Hepatocyte (in vitro differentiated cells): ENCODE data around the gene PLPP6. TPM values are rescaled to one million over a fixed set of nuclear protein-coding genes. Genes with fewer than 3 reads are reported as not detected.

Experiments
- DNase-seq: peaks from one replicate; pipeline ENCODE4 v3.0.0-alpha.2; 2016; ENCODE audit warnings: low spot score
- H2AFZ ChIP-seq: fragments of 200-600 bp; sonication (generic); 2 replicates; pipeline ENCODE4 v1.6.0; 2016; ENCODE audit warnings: antibody characterized with exemption, mild to moderate bottlenecking
- H3K27ac ChIP-seq: fragments of 200-600 bp; sonication (generic); 2 replicates; pipeline ENCODE4 v1.5.1; 2016; ENCODE audit warnings: mild to moderate bottlenecking
- H3K27me3 ChIP-seq: fragments of 200-600 bp; sonication (generic); 2 replicates; pipeline ENCODE4 v1.6.1; 2016
- H3K36me3 ChIP-seq: fragments of 200-600 bp; sonication (generic); replicated peaks from 2 replicates; pipeline ENCODE4 v1.5.1; 2016; ENCODE audit warnings: low read depth; ENCODE audit not compliant: insufficient read depth
- H3K4me1 ChIP-seq: fragments of 200-600 bp; sonication (generic); 2 replicates; pipeline ENCODE4 v1.5.1; 2016; ENCODE audit warnings: mild to moderate bottlenecking, moderate library complexity; ENCODE audit not compliant: insufficient read depth
- H3K4me2 ChIP-seq: fragments of 200-600 bp; sonication (generic); 2 replicates; pipeline ENCODE4 v1.6.0; 2016
- H3K4me3 ChIP-seq: fragments of 200-600 bp; sonication (generic); 2 replicates; pipeline ENCODE4 v1.5.1; 2016; ENCODE audit warnings: mild to moderate bottlenecking
- H3K79me2 ChIP-seq: fragments of 200-600 bp; sonication (generic); 2 replicates; pipeline ENCODE4 v1.6.0; 2017; ENCODE audit warnings: mild to moderate bottlenecking
- H3K9me2 ChIP-seq: fragments of 200-600 bp; sonication (generic); replicated peaks from 2 replicates; pipeline ENCODE4 v1.6.0; 2017; ENCODE audit warnings: mild to moderate bottlenecking; ENCODE audit not compliant: insufficient read depth
- H3K9me3 ChIP-seq: fragments of 200-600 bp; sonication (generic); 2 replicates; pipeline ENCODE4 v1.5.1; 2016; ENCODE audit warnings: low read depth, mild to moderate bottlenecking
- H4K20me1 ChIP-seq: fragments of 200-600 bp; sonication (generic); 2 replicates; pipeline ENCODE4 v1.6.0; 2016; ENCODE audit warnings: mild to moderate bottlenecking; ENCODE audit not compliant: insufficient read depth, poor library complexity, severe bottlenecking
- EZH2 ChIP-seq: fragments of 200-600 bp; sonication (generic); IDR thresholded peaks from 2 replicates; pipeline ENCODE4 v1.6.1; 2016; ENCODE audit warnings: antibody characterized with exemption, mild to moderate bottlenecking, borderline replicate concordance
- EZH2phosphoT487 ChIP-seq: fragments of 200-600 bp; sonication (generic); IDR thresholded peaks from one replicate; pipeline ENCODE4 v1.6.1; 2018; ENCODE audit warnings: antibody characterized with exemption, mild to moderate bottlenecking, low read depth, moderate library complexity; ENCODE audit not compliant: unreplicated experiment, severe bottlenecking
- WGBS: methylation state at CpG from one replicate; pipeline ENCODE4 v1.1.6; 2016; ENCODE audit warnings: low lambda C conversion rate; ENCODE audit errors: missing lambda C conversion rate; 5-methylcytosine and 5-hydroxymethylcytosine counted together
- polyA plus RNA-seq: library from polyadenylated mRNA; unstranded; fragments of >200 nt; fragmentation: Nextera tagmentation; extraction: Ambion mirVana; gene quantifications from 2 replicates; pipeline ENCODE4 v1.2.1, GENCODE V29; 2016
- total RNA-seq: library from RNA; depleted of rRNA; stranded (reverse); fragments of >200 nt; gene quantifications from 2 replicates; pipeline ENCODE4 v1.2.3, GENCODE V29; 2014
- TF ChIP-seq, protein P1 (sequence below): fragments of 200-600 bp; sonication (generic); IDR thresholded peaks from 2 replicates; pipeline ENCODE4 v1.5.1; 2016; ENCODE audit warnings: antibody characterized with exemption, mild to moderate bottlenecking; ENCODE audit not compliant: poor library complexity

PLPP6 gene
- total and polyA plus RNA-seq, 2 experiments from 2014 or later = 19.6 to 32.1 TPM

DNA sequence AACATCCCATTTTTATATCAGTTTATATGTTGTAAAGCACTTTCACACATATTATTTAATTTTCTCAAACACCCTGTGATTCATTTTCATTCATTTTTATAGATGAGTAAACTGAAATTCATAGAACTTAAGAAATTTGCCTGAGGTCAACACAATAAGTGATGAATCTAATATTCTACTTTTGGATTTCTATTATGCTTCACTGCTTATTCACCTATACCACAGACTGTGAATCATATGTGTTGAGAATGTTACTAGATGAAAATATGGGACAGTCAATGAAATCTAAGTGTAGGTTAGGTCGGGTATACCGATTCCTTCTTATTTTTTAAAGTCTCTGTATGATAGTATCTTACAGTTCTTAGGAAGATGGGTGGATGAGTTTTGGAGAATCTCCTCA, 42.0 kb downstream of the PLPP6 start:
- Histone ChIP-seq H4K20me1 (no peaks in the 10 kb centered on the region), H3K9me3 (no peaks in the 10 kb centered on the region), H2AFZ (no peak overlapping the region), H3K27me3 (no peaks in the 10 kb centered on the region), H3K4me2 (no peak overlapping the region), H3K4me1 (peaks cover 5% of the 10 kb centered on the region), H3K36me3 (no peaks in the 10 kb centered on the region), H3K9me2 (no peaks in the 10 kb centered on the region), H3K27ac (no peak overlapping the region), H3K4me3 (no peak overlapping the region), H3K79me2 (no peaks in the 10 kb centered on the region)
- no peak for TF ChIP-seq EZH2phosphoT487
- TF ChIP-seq, protein P1, sequence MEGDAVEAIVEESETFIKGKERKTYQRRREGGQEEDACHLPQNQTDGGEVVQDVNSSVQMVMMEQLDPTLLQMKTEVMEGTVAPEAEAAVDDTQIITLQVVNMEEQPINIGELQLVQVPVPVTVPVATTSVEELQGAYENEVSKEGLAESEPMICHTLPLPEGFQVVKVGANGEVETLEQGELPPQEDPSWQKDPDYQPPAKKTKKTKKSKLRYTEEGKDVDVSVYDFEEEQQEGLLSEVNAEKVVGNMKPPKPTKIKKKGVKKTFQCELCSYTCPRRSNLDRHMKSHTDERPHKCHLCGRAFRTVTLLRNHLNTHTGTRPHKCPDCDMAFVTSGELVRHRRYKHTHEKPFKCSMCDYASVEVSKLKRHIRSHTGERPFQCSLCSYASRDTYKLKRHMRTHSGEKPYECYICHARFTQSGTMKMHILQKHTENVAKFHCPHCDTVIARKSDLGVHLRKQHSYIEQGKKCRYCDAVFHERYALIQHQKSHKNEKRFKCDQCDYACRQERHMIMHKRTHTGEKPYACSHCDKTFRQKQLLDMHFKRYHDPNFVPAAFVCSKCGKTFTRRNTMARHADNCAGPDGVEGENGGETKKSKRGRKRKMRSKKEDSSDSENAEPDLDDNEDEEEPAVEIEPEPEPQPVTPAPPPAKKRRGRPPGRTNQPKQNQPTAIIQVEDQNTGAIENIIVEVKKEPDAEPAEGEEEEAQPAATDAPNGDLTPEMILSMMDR = no peak
- no peak for TF ChIP-seq EZH2
- 90% methylated on average over 2 of the region's 2 CpGs for WGBS
- DNase-seq = no peak

- Histone ChIP-seq H4K20me1 (no peaks in the 10 kb centered on the region), H3K27ac (no peak overlapping the region), H3K9me2 (no peaks in the 10 kb centered on the region), H3K9me3 (no peaks in the 10 kb centered on the region), H3K4me2 (no peak overlapping the region), H3K79me2 (no peaks in the 10 kb centered on the region), H3K36me3 (no peaks in the 10 kb centered on the region), H2AFZ (no peak overlapping the region), H3K4me3 (no peak overlapping the region), H3K4me1 (no peaks in the 10 kb centered on the region), H3K27me3 (no peaks in the 10 kb centered on the region)
- DNase-seq = no peak
- no peak for TF ChIP-seq EZH2phosphoT487
- TF ChIP-seq, protein P1 = no peak
- TF ChIP-seq EZH2 = no peak
- WGBS = 59% methylated on average over 2 of the region's 2 CpGs
Observed at GRCh38 chr9:4706021-4706420, 43.9 kb downstream of the PLPP6 start.

DNA sequence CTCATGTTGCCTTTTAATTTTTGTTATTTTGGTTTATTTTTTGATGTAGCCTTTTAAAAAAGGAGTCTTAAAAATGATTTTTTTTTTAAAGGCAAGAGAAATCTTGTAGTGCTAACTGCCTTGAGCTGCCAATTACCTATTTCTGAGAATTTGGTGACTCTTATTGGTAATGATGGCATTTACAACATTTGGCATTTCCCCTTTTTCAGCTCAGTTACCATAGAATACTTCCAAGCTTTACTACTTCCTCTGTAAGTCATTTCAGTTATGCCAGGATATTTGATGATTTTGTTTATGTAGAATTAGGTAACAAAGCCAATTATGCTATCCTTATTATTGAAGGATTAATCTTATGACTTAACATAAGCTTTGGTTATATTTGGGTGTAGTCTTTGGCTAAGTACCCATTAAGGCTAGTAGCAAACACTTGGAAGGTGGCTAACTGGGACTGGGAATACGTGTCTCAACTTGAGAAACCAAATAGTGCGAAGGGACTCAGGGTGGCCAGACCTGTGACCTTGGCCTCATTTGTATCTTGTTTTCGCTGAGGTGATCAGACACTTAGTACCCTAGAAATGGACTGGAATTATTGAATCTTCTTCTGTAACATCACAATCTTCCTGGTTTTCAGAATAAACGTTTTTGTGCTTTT, 45.0 kb downstream of the PLPP6 start:
- H3K27ac ChIP-seq = no peak overlapping the region
- no peaks in the 10 kb centered on the region for H3K79me2 ChIP-seq
- no peak overlapping the region for H3K4me3 ChIP-seq
- no peaks in the 10 kb centered on the region for H3K4me1 ChIP-seq
- no peaks in the 10 kb centered on the region for H4K20me1 ChIP-seq
- no peak overlapping the region for H2AFZ ChIP-seq
- WGBS = 76% methylated on average over 4 of the region's 4 CpGs
- H3K9me3 ChIP-seq = no peaks in the 10 kb centered on the region
- no peaks in the 10 kb centered on the region for H3K36me3 ChIP-seq
- no peaks in the 10 kb centered on the region for H3K27me3 ChIP-seq
- H3K4me2 ChIP-seq = no peak overlapping the region
- no peaks in the 10 kb centered on the region for H3K9me2 ChIP-seq
- DNase-seq = no peak
- TF ChIP-seq, protein P1 = no peak
- no peak for TF ChIP-seq EZH2
- TF ChIP-seq EZH2phosphoT487 = no peak

DNA sequence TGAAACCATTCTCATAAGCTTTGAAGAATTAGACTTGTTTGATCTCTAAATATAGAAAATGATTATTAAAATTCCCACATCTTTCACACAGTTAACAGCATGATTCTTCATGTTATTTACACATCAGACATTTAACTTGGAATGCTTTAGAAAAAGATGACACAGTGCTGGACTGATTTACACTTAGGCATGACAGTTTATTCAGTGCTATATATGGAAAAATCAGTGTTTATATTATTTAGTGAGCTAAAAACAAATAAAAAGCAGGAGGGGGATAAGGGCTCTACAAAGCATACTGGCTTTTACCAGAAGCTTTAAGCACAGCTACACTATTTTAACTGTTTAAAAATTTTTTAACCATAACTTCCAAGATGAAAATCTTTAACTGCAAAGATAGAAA, 47.3 kb downstream of the PLPP6 start:
- Histone ChIP-seq H3K9me3 (no peaks in the 10 kb centered on the region), H3K4me2 (no peak overlapping the region), H3K36me3 (no peaks in the 10 kb centered on the region), H4K20me1 (no peaks in the 10 kb centered on the region), H2AFZ (no peak overlapping the region), H3K9me2 (no peaks in the 10 kb centered on the region), H3K4me3 (no peak overlapping the region), H3K27ac (no peak overlapping the region), H3K27me3 (no peaks in the 10 kb centered on the region), H3K79me2 (no peaks in the 10 kb centered on the region), H3K4me1 (no peaks in the 10 kb centered on the region)
- no peak for TF ChIP-seq EZH2phosphoT487
- TF ChIP-seq, protein P1 = no peak
- TF ChIP-seq EZH2 = no peak
- no peak for DNase-seq
